ENCODE data around the gene C17orf107.

The C17orf107 gene

DNA sequence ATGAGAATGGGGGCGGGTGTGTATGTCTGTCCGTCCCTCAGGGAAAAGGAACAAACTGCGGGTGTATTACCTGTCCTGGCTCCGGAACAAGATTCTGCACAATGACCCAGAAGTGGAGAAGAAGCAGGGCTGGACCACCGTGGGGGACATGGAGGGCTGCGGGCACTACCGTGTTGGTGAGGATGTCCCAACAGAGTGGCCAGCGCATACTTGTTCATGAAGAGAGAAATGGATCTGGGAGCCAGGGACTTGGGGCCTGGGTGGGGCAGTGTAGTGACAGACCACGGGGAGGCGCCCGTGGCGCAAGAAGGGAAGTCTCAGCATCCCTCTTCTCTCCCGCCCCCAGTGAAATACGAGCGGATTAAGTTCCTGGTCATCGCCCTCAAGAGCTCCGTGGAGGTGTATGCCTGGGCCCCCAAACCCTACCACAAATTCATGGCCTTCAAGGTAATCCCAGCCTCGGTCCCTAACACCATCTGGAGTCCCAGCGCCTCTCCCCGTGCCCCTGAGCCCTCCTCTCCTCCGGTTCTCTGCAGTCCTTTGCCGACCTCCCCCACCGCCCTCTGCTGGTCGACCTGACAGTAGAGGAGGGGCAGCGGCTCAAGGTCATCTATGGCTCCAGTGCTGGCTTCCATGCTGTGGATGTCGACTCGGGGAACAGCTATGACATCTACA lies 3.5 kb upstream of the C17orf107 start:
- peak in 1 of 2 donors; percentile 23 for DNase-seq
- H3K4me2 ChIP-seq (ENCODE audit: low read length): no peak overlapping the region
- H3K79me2 ChIP-seq (ENCODE audit: control insufficient read depth, insufficient read depth, low read length, poor library complexity): no peaks in the 10 kb centered on the region
- H3K9ac ChIP-seq (ENCODE audit: low read length): no peak overlapping the region
- H3K79me1 ChIP-seq (ENCODE audit: low read length): no peaks in the 10 kb centered on the region
- no peaks in the 10 kb centered on the region for H3K27me3 ChIP-seq (ENCODE audit: insufficient read depth, low read length)
- H2BK12ac ChIP-seq (ENCODE audit: low read length): no peak overlapping the region
- no peak overlapping the region for H3K4ac ChIP-seq (ENCODE audit: low read depth, low read length)
- H3K4me1 ChIP-seq (ENCODE audit: control insufficient read depth in 1 of 2, insufficient read depth in 2 of 2, low read length in 2 of 2): no peaks in the 10 kb centered on the region
- peaks cover 89 to 97% of the 10 kb centered on the region in 2 experiments for H3K36me3 ChIP-seq (ENCODE audit: control insufficient read depth in 1 of 2, insufficient read depth in 2 of 2, low read length in 2 of 2)
- no peak overlapping the region for H4K12ac ChIP-seq (ENCODE audit: low read depth, low read length)
- H3K23ac ChIP-seq (ENCODE audit: low read length): no peak overlapping the region
- no peak overlapping the region for H3K27ac ChIP-seq (ENCODE audit: low read depth, low read length)
- H3K18ac ChIP-seq (ENCODE audit: low read length): no peak overlapping the region
- no CpG with 5 or more reads among the region's 27 CpGs for WGBS (ENCODE audit: extremely low coverage, insufficient coverage, insufficient read length)
- H4K8ac ChIP-seq (ENCODE audit: low read depth, low read length): no peak overlapping the region
- no peak overlapping the region for H3K14ac ChIP-seq (ENCODE audit: low read length)
- H4K91ac ChIP-seq (ENCODE audit: low read depth, low read length): no peak overlapping the region
- H2AFZ ChIP-seq (ENCODE audit: insufficient read depth, low read length, poor library complexity): no peak overlapping the region
- H2AK5ac ChIP-seq (ENCODE audit: low read length): no peak overlapping the region
- peaks cover 1% of the 10 kb centered on the region for H3K9me3 ChIP-seq (ENCODE audit: insufficient read depth, low read depth, low read length)
- H2BK5ac ChIP-seq (ENCODE audit: low read depth, low read length, poor library complexity): no peak overlapping the region
- no peak overlapping the region for H3K4me3 ChIP-seq (ENCODE audit: low read depth, low read length)
- no peak overlapping the region for H2BK120ac ChIP-seq (ENCODE audit: insufficient read depth, low read length, poor library complexity)

DNA sequence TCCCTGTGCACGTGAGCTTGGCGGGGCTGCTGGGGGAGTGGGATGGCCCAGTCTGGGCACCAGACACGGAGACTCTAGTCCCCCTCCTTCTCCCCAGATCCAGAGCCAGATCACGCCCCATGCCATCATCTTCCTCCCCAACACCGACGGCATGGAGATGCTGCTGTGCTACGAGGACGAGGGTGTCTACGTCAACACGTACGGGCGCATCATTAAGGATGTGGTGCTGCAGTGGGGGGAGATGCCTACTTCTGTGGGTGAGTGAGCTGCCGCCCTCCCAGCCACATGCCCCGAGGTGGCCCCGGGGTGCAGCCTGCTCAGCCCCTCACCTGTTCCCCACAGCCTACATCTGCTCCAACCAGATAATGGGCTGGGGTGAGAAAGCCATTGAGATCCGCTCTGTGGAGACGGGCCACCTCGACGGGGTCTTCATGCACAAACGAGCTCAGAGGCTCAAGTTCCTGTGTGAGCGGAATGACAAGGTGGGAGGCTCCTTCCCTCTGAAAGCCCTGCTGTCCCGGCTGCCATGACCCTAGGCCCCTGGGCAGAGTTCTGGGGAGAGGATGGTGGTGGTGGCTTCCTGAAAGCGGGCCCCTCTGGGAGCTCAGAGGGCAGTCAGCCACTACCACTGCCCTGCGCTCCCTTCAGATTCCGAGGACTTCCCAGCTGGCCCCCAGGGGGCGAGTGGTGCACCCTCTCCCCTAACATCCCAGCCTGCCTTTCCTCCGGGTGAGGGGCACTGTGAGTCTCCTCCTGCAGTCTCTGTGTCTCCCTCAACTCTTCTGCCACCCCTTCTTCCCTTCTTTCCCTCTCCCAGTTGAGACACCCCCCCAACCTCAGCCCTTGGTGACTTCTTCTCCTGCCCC lies 2.8 kb upstream of the C17orf107 start:
- no peak overlapping the region for H3K9ac ChIP-seq (ENCODE audit: low read length)
- no CpG with 5 or more reads among the region's 27 CpGs for WGBS (ENCODE audit: extremely low coverage, insufficient coverage, insufficient read length)
- H3K79me1 ChIP-seq (ENCODE audit: low read length): no peaks in the 10 kb centered on the region

GRCh38 chr17:4897198-4897687 lies 2.1 kb upstream of the C17orf107 start:
- Histone ChIP-seq H3K79me2 (ENCODE audit: control insufficient read depth, insufficient read depth, low read length, poor library complexity) (no peaks in the 10 kb centered on the region), H3K14ac (ENCODE audit: low read length) (no peak overlapping the region), H4K8ac (ENCODE audit: low read depth, low read length) (no peak overlapping the region), H3K4me1 (ENCODE audit: control insufficient read depth in 1 of 2, insufficient read depth in 2 of 2, low read length in 2 of 2) (no peaks in the 10 kb centered on the region), H2AFZ (ENCODE audit: insufficient read depth, low read length, poor library complexity) (no peak overlapping the region), H3K18ac (ENCODE audit: low read length) (no peak overlapping the region), H2BK5ac (ENCODE audit: low read depth, low read length, poor library complexity) (no peak overlapping the region), H3K4me3 (ENCODE audit: low read depth, low read length) (no peak overlapping the region), H3K27ac (ENCODE audit: low read depth, low read length) (no peak overlapping the region), H3K36me3 (ENCODE audit: control insufficient read depth in 1 of 2, insufficient read depth in 2 of 2, low read length in 2 of 2) (peaks cover 79 to 93% of the 10 kb centered on the region in 2 experiments), H4K91ac (ENCODE audit: low read depth, low read length) (no peak overlapping the region), H3K9ac (ENCODE audit: low read length) (no peak overlapping the region), H3K9me3 (ENCODE audit: insufficient read depth, low read depth, low read length) (peaks cover 1% of the 10 kb centered on the region), H3K4me2 (ENCODE audit: low read length) (no peak overlapping the region), H4K12ac (ENCODE audit: low read depth, low read length) (no peak overlapping the region), H2BK12ac (ENCODE audit: low read length) (no peak overlapping the region), H3K79me1 (ENCODE audit: low read length) (no peaks in the 10 kb centered on the region), H3K27me3 (ENCODE audit: insufficient read depth, low read length) (no peaks in the 10 kb centered on the region), H2AK5ac (ENCODE audit: low read length) (no peak overlapping the region), H3K23ac (ENCODE audit: low read length) (no peak overlapping the region), H2BK120ac (ENCODE audit: insufficient read depth, low read length, poor library complexity) (no peak overlapping the region), H3K4ac (ENCODE audit: low read depth, low read length) (no peak overlapping the region)
- DNase-seq: no peak
- no CpG with 5 or more reads among the region's 10 CpGs for WGBS (ENCODE audit: extremely low coverage, insufficient coverage, insufficient read length)

More for the DNA sequence above, 2.8 kb upstream of the C17orf107 start:
- H3K14ac ChIP-seq (ENCODE audit: low read length): no peak overlapping the region
- H2AK5ac ChIP-seq (ENCODE audit: low read length): no peak overlapping the region
- no peaks in the 10 kb centered on the region for H3K27me3 ChIP-seq (ENCODE audit: insufficient read depth, low read length)
- no peak overlapping the region for H4K8ac ChIP-seq (ENCODE audit: low read depth, low read length)
- no peak overlapping the region for H2BK120ac ChIP-seq (ENCODE audit: insufficient read depth, low read length, poor library complexity)
- H3K4me1 ChIP-seq (ENCODE audit: control insufficient read depth in 1 of 2, insufficient read depth in 2 of 2, low read length in 2 of 2): no peaks in the 10 kb centered on the region
- H2BK12ac ChIP-seq (ENCODE audit: low read length): no peak overlapping the region
- H3K9me3 ChIP-seq (ENCODE audit: insufficient read depth, low read depth, low read length): peaks cover 1% of the 10 kb centered on the region
- H2BK5ac ChIP-seq (ENCODE audit: low read depth, low read length, poor library complexity): no peak overlapping the region
- no peak overlapping the region for H3K27ac ChIP-seq (ENCODE audit: low read depth, low read length)
- H2AFZ ChIP-seq (ENCODE audit: insufficient read depth, low read length, poor library complexity): no peak overlapping the region
- H3K4ac ChIP-seq (ENCODE audit: low read depth, low read length): no peak overlapping the region
- no peak overlapping the region for H3K18ac ChIP-seq (ENCODE audit: low read length)
- H3K36me3 ChIP-seq (ENCODE audit: control insufficient read depth in 1 of 2, insufficient read depth in 2 of 2, low read length in 2 of 2): peaks cover 86 to 97% of the 10 kb centered on the region in 2 experiments
- no peak overlapping the region for H3K4me3 ChIP-seq (ENCODE audit: low read depth, low read length)
- H3K23ac ChIP-seq (ENCODE audit: low read length): no peak overlapping the region
- no peak for DNase-seq
- H3K4me2 ChIP-seq (ENCODE audit: low read length): no peak overlapping the region
- H4K12ac ChIP-seq (ENCODE audit: low read depth, low read length): no peak overlapping the region
- no peaks in the 10 kb centered on the region for H3K79me2 ChIP-seq (ENCODE audit: control insufficient read depth, insufficient read depth, low read length, poor library complexity)
- no peak overlapping the region for H4K91ac ChIP-seq (ENCODE audit: low read depth, low read length)

- Histone ChIP-seq H4K8ac (ENCODE audit: low read depth, low read length) (no peak overlapping the region), H3K4ac (ENCODE audit: low read depth, low read length) (no peak overlapping the region), H3K79me1 (ENCODE audit: low read length) (no peaks in the 10 kb centered on the region), H4K12ac (ENCODE audit: low read depth, low read length) (no peak overlapping the region), H3K36me3 (ENCODE audit: control insufficient read depth in 1 of 2, insufficient read depth in 2 of 2, low read length in 2 of 2) (peaks cover 73 to 87% of the 10 kb centered on the region in 2 experiments), H3K4me2 (ENCODE audit: low read length) (no peak overlapping the region), H2AK5ac (ENCODE audit: low read length) (no peak overlapping the region), H2BK12ac (ENCODE audit: low read length) (no peak overlapping the region), H3K18ac (ENCODE audit: low read length) (no peak overlapping the region), H3K4me1 (ENCODE audit: control insufficient read depth in 1 of 2, insufficient read depth in 2 of 2, low read length in 2 of 2) (no peaks in the 10 kb centered on the region), H3K27ac (ENCODE audit: low read depth, low read length) (no peak overlapping the region), H2AFZ (ENCODE audit: insufficient read depth, low read length, poor library complexity) (no peak overlapping the region), H4K91ac (ENCODE audit: low read depth, low read length) (no peak overlapping the region), H3K9me3 (ENCODE audit: insufficient read depth, low read depth, low read length) (no peaks in the 10 kb centered on the region), H3K4me3 (ENCODE audit: low read depth, low read length) (no peak overlapping the region), H3K79me2 (ENCODE audit: control insufficient read depth, insufficient read depth, low read length, poor library complexity) (no peaks in the 10 kb centered on the region), H3K27me3 (ENCODE audit: insufficient read depth, low read length) (no peaks in the 10 kb centered on the region), H2BK5ac (ENCODE audit: low read depth, low read length, poor library complexity) (no peak overlapping the region), H2BK120ac (ENCODE audit: insufficient read depth, low read length, poor library complexity) (no peak overlapping the region), H3K9ac (ENCODE audit: low read length) (no peak overlapping the region), H3K23ac (ENCODE audit: low read length) (no peak overlapping the region), H3K14ac (ENCODE audit: low read length) (no peak overlapping the region)
- DNase-seq: no peak
- no CpG with 5 or more reads among the region's 5 CpGs for WGBS (ENCODE audit: extremely low coverage, insufficient coverage, insufficient read length)
Measured at GRCh38 chr17:4897785-4898184, 1.6 kb upstream of the C17orf107 start.

All from trophoblast cell (in vitro differentiated cells and primary cell).